Measurements from ENCODE around the gene ADAMTSL1.

DNA sequence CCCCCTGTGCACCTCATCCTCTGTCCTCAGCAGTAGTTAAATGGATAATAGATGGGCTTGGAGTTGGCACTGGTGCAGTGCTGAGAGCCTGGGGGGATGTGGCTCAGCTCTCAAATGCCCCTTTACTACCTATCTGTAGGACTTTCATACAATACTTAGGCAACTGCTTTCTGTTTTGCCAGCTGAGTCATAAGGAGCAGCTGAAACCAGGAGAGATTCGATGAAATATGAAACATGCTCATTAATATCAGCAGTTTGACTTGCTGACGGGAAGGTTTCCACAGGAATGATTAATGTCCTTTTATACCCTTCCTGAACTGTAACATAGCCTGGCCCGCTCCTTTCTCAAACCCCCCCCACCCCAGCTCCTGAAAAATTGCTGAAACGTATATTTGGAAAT, 416.4 kb downstream of the ADAMTSL1 start:
- TF ChIP-seq, protein P1, sequence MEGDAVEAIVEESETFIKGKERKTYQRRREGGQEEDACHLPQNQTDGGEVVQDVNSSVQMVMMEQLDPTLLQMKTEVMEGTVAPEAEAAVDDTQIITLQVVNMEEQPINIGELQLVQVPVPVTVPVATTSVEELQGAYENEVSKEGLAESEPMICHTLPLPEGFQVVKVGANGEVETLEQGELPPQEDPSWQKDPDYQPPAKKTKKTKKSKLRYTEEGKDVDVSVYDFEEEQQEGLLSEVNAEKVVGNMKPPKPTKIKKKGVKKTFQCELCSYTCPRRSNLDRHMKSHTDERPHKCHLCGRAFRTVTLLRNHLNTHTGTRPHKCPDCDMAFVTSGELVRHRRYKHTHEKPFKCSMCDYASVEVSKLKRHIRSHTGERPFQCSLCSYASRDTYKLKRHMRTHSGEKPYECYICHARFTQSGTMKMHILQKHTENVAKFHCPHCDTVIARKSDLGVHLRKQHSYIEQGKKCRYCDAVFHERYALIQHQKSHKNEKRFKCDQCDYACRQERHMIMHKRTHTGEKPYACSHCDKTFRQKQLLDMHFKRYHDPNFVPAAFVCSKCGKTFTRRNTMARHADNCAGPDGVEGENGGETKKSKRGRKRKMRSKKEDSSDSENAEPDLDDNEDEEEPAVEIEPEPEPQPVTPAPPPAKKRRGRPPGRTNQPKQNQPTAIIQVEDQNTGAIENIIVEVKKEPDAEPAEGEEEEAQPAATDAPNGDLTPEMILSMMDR (IDR thresholded peaks at IDR 0.05; ENCODE audit: insufficient read depth, low read depth, low read length) = no peak
- no peak for TF ChIP-seq EZH2 (IDR thresholded peaks at IDR 0.05; ENCODE audit: insufficient read depth, low read length)

All from astrocyte (in vitro differentiated cells and primary cell).